AG10803 (cell line): ENCODE data around the gene MYOM1.

ENCODE experiments used
- DNase-seq: peaks from one replicate; pipeline ENCODE4 v3.0.0; 2010; ENCODE audit warnings: low read depth
- H3K4me3 ChIP-seq: 2 replicates; pipeline ENCODE4 v1.5.1; 2011; ENCODE audit warnings: mild to moderate bottlenecking, low read length, control low read depth
- TF ChIP-seq, protein P1 (sequence below): conservative IDR thresholded peaks from 2 replicates; pipeline ENCODE4 v1.5.1; 2011; ENCODE audit warnings: mild to moderate bottlenecking, low read length, control low read depth, inconsistent platforms

MYOM1 gene

GRCh38 chr18:3263132-3263700 is 43.4 kb upstream of the MYOM1 start:
- peak overlapping the region; percentile 95 for H3K4me3 ChIP-seq
- TF ChIP-seq, protein P1, sequence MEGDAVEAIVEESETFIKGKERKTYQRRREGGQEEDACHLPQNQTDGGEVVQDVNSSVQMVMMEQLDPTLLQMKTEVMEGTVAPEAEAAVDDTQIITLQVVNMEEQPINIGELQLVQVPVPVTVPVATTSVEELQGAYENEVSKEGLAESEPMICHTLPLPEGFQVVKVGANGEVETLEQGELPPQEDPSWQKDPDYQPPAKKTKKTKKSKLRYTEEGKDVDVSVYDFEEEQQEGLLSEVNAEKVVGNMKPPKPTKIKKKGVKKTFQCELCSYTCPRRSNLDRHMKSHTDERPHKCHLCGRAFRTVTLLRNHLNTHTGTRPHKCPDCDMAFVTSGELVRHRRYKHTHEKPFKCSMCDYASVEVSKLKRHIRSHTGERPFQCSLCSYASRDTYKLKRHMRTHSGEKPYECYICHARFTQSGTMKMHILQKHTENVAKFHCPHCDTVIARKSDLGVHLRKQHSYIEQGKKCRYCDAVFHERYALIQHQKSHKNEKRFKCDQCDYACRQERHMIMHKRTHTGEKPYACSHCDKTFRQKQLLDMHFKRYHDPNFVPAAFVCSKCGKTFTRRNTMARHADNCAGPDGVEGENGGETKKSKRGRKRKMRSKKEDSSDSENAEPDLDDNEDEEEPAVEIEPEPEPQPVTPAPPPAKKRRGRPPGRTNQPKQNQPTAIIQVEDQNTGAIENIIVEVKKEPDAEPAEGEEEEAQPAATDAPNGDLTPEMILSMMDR: no peak
- no peak for DNase-seq

GRCh38 chr18:3262234-3263131 is 42.7 kb upstream of the MYOM1 start:
- DNase-seq: peak; percentile 51
- peak overlapping the region; percentile 95 for H3K4me3 ChIP-seq
- TF ChIP-seq, protein P1: no peak

- H3K4me3 ChIP-seq: peak within 1 kb of the TSS; percentile 95
- DNase-seq: peak; percentile 81
- TF ChIP-seq, protein P1: no peak; the same call in 1 of the 2 replicates
These were observed 41.8 kb upstream of the MYOM1 start, which contains the start of gene MYL12B for GRCh38 chr18:3261373-3262233. Gene MYL12B, plus strand, starts transcription at chr18:3262133. Its CDS starts 10,766 bp downstream, at chr18:3272899.

DNA sequence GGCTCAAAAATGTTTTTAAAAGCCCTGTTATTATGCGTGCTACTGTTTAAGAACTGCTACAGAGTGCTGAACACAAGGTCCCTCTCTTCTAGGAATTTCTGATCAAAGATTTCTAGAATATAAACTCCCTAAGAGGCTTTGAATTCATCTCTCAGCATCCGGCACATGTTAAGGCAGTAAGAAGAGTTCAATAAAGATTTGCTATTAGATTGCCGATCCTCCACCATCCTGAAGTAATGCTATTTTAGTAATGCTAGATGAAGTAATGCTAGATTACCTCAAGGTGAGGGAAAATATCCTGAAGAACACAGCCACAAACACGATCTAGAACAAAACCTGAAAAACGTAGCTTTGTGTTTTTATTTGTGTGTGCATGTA is 41.2 kb upstream of the MYOM1 start:
- DNase-seq: no peak

GRCh38 chr18:3257627-3258120 is 37.9 kb upstream of the MYOM1 start:
- no peak overlapping the region for H3K4me3 ChIP-seq
- DNase-seq: no peak
- TF ChIP-seq, protein P1: no peak

More for the DNA sequence above, 41.2 kb upstream of the MYOM1 start:
- peak overlapping the region; percentile 95 for H3K4me3 ChIP-seq
- TF ChIP-seq, protein P1: no peak

- no peak overlapping the region for H3K4me3 ChIP-seq
- peak; percentile 72 for DNase-seq
- TF ChIP-seq, protein P1: no peak
These were observed 37.2 kb upstream of the MYOM1 start for GRCh38 chr18:3256693-3257626.
